HG03521 (cell line): ENCODE data around the gene FAM83C.

Experiments used
- ATAC-seq: cut with Tn5 transposase; IDR thresholded peaks from one replicate; pipeline ENCODE4 v1.9.1; 2021; ENCODE audit warnings: mild to moderate bottlenecking, moderate library complexity; ENCODE audit not compliant: unreplicated experiment

The FAM83C gene

DNA sequence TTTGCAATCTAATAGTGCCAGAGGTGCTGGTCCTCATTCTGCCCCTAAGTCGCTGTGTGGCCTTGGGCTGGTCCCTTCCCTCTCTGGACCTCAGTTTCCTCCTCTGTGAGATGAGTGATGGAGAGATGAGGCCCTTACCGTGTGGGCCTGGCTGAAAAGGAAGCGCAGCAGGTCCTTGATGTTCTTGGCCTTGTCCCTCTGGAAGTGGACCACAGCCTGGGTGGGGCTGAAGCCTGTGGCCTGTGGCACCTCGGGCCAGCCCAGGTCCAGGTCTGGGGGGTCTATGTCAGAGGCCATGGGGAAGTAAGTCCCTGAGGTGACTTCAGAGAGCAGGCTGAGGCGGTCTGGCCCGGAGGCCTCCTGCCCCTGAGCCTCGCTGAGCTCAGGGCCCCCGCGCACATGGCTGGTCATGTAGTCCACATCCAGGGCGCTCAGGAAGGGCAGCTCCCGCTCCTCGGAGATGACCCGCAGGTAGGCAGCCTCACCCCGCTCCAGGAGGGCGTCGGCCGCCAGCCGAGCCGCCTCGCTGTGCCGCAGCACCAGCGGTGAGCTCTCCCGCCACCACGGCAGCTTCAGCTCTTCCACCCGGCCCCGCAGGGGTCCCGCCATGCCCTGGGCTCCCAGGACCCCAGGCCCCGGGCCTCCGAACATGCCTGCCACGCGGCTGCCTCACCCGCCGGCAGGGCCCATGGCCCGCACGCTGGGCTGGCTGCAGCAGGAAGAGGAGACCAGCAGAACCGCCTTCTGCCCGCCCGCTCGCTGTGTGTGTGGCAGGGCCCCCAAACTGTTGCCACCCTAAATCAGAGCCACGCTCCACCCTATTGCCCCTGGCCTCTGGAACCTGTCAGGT is at the start of gene FAM83C:
Gene FAM83C (minus strand): TSS at position 772 of the 850 bp plus-strand sequence. CDS start 121 bp downstream, at position 651.
- ATAC-seq: no peak

DNA sequence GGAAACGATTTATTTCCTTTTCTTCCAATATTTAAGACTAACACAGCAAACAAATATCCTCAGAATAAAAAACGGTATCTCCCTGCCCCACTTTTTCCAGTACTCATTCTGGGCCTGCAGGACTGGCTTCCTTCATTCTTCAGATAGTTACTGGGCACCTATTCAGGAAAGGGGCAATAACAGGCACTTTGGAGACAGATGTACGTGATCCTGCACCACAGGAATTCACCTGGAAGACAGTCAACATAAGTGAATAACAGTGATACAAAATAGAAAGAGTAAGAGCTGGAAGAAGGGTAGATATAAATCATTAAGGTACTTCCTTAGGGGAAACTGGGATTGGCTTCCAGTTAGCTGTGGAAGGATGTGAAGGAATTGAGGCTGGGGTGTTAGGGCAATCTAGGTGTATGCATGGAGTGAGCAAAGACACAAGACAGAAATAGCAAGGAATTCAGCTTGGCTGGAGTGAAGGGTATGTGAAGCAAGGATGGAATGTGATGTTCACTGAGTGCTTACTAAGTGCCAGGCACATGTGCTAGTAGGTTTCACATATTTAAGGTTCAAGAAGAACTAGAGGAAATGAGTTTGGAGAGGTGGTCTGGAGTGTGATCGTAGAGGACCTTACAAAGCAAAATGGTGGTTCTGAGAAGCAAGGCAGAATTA is 49.3 kb upstream of the FAM83C start:
- no peak for ATAC-seq

DNA sequence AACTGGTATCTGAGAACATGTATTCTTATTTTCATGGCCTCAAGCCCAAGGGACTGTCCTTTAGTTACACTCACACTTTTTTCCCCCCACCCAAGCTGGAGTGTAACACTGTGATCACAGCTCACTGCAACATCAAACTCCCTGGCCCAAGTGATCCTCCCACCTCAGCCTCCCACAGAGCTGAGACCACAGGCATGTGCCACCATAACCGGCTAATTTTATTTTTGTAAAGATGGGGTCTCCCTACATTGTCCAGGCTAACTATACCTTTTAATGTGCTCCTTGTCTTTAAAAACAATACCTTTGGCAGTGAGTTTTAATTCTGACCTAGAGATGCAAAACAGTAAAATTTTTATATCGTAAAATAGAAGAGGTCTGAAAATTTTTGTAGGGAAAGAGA is 48.2 kb upstream of the FAM83C start:
- no peak for ATAC-seq

DNA sequence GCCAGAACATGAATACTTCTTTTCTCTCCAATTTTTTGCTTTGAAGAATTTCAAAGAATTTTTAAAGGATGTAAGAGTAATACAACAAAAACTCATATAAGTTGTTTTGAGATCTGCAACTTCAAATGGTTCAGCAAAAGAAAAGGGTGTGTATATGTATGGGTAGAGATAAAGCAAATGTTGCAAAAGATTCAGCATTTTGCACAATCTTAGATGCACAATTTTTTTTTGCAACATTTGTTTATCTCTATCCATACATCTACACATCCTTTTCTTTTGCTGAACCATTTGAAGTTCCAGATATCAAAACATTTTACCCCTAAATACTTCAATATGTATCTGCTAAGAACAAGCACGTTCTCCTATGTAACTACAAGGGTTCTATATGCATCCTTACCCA is 47.4 kb upstream of the FAM83C start:
- no peak for ATAC-seq

DNA sequence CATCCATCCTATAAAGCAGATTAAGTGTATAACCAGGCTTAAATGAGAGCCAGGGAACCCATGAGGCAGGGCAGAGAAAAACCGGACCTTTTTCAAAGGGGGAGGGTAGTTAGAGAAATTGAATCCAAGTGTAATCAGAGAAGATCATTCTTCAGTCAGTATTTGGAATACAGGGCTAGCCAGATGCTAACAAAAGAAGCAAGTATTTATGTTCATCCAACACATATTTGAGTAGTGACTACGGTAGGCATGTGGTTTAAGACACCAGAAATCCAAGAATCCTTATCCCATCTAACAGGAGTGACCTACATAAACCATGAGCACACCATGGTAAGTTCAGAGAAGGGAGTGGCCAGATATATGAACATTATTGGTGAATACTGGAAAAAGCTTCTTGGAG is 46.8 kb upstream of the FAM83C start:
- ATAC-seq: no peak

DNA sequence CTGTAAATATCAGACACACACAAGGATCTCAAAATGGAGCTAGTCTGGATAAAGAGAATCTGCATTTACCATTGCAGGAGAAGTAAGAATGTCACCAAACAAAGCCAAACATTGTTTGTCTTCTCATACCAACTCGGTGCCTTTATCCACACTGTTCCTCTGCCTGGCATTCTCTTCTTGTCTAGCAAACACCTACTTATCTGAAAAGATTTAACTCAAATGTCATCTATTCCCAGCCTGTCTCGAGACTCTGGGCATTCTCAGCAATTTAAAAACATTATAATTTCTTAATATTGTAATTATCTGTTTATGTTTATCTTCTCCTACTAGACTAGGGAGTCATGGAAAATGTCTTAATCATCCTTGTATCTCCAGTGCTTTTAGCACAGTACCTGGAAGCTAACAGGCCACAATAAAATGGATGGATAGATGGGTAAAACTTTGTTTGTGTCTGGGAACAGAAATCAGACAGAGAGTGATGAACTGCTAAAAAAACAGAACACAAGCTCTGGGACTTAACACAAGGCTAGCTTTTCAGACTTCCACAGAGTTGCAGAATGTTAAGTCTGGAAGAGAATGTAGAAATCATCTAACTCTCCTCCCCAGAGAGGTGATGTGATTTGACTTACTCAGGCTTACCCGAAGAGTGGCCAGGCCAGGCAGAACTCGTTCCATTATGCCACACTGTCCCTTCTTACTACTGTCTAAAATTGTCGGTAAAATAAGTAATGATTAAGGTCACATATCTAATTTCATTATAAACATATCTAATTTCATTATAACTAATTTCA is 42.3 kb upstream of the FAM83C start:
- ATAC-seq: no peak

DNA sequence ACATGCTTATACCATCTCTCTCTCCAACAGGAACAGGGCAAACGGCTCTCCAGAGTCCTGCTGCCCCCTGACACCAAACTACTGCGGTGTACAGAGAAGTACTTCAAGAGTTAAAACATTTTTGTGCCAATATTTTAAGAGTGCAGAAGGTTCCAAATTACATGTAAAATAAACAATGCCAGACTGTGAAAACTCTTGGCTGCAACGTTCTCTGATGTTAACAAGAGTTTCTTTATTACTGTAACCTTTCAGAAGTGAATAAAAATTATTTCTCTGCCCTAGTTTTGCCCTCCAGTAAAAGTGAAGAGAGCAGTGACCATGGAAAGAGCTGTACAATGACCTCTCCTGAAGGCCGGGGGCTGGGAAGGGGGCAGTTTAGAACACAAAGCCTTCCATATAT is 41.4 kb upstream of the FAM83C start:
- no peak for ATAC-seq

DNA sequence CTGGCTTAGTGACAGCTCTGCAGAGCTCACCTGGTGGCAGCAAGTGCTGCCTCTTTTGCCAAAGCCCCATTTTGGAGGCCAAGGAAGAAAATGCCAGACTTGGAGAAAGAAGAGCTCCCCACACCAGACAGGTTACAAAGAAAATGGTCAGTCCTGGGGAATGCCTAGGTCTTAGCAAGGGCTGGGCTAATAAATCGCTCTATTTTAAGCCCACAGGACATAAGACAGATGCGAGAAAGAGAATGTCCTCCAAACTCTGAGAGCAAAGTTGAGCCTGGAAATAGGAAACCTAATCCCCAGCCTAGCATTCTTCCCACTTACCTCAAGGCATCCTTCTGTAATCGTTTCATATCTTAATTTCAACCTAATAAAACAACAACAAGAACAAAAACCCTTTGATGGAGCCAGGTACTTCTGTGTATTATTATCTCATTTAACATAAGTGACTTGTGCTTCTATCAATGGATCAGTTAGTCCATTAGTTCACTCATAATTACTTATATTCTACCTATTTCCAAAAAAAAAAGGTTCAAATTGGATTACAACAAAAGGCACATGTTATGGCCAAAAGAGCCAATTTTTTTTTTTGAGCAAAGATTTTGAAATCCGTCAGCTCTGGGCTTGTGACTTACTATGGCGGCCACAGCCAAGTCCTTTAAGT is 40.4 kb upstream of the FAM83C start:
- ATAC-seq: no peak

DNA sequence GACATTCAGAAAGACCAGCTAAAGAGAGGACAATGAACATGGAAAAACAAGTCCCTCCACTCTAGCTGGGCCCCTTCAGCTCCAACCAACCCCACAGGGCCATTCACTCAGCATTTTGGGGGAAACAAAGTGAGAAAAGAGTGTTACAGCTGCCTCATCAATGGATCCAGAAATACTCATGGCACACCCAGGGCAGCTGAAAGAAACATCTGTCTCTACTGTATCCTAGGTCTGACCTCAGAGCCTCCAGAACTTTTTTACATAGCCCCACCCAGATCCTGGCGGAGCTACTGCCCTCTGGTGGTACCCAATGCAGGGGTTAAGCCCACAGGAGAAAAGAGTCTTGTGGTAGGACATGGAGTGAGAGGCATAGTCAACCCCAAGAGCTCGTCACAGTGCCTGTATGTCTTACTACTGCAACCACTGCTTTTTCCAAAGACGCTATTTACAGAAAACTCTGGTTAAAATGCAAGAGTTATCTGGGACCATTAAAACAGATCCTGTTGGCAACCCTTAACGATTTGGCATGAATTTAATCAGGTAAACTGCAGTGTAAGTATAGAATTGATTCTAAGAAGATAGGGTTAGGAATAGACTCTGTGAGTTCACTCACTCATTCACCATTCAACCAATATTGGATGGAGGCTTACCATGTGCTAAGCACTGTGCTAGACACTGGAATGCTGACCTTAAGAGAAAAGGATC is 37.4 kb upstream of the FAM83C start:
- ATAC-seq: no peak

DNA sequence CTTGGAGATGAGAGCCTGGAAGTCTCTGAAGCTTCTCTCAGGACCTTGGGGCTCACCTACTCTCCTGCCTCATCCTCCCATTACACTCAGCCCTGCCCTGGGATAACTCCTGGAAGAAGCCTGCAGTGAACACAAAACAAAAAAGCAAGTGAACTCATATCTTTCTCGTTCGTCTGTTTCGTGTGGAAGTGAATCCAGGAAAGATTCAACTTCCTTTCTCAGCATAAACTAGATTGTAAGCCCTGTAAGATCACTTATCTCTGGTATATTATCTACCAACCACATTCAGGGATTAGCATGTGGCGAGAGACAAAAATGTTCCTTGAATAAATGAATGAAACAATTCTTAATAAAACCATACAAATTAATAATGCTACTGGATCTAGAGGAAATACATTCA is 36.5 kb upstream of the FAM83C start:
- no peak for ATAC-seq

DNA sequence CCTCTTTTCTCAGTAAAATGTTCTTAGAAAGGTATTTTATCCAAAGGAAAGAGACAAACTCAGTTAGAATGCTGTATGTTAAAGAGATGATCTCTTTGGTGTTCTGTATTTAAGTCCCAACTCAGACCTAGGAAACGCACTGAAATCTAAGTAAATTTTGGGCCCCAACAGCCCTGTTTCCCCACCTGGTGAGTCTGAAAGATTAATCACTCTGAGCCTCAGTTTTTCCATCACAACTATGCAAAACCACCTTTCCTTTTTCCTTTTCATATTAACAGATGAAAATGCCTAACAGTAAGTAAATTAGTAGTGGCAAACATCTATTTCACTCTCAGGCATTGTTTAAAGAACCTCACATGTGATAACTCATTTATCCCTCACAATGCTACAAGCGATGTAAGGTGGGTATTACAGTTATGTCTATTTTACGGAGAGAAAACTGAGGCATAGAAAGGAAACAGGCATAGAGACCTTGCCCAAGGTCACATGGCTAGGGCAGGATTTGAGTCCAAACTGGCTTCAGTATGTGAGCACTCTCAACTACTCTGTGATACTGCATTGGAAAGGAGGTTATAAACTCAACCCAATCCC is 36.0 kb upstream of the FAM83C start:
- no peak for ATAC-seq

DNA sequence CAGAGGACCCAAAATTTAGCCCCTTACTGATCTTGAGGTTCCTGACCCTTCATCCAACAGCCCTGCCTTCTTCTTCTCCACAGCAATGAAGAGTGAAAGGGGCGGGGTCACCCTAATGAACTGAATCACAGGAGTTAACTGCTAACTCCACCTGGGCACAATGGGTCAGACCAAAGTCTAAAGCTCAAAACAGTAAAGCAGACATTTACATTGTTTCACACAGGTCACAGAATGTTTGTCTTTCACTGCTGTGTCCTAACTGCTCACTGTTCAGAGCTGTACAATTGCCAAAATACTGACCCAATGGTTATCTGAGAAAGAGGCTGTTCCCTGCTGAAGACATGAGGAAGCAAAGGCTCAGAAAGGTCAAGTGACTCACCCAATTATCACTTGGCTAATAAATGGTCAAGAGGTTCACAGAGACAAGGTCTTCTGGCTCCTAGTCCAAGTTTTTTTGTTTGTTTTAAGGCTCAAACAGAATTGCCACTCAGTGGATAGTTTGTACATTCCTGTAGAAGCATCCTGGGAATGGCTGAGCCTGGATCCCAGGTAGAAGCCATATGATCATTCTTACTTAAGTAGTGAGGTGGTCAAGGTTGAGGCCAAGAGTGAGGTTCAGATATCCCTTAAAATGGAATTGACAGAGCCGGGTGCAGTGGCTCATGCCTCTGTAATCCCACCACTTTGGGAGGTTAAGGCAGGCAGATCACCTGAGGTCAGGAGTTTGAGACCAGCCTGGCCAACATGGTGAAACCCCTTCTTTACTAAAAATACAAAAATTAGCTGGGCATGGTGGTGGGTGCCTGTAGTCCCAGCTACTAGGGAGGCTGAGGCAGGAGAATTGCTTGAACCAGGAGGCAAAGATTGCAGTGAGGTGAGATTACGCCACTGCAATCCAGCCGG is 35.1 kb upstream of the FAM83C start:
- ATAC-seq: no peak

DNA sequence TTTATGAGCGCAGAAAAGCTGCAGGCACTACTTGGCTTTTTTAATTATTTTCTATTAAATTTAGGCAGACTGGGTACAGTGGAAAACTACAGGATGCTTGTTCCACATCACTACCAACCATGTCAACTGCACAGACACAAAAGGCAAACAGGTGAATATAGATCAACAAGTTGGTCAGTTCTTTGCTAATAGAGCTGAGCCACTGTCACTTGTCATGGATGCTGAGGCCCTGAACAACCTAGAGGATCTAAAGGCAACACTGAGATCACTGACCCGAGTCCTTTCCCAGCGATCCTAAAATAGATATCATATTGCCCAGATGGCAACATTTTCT is 34.5 kb upstream of the FAM83C start:
- ATAC-seq: no peak

DNA sequence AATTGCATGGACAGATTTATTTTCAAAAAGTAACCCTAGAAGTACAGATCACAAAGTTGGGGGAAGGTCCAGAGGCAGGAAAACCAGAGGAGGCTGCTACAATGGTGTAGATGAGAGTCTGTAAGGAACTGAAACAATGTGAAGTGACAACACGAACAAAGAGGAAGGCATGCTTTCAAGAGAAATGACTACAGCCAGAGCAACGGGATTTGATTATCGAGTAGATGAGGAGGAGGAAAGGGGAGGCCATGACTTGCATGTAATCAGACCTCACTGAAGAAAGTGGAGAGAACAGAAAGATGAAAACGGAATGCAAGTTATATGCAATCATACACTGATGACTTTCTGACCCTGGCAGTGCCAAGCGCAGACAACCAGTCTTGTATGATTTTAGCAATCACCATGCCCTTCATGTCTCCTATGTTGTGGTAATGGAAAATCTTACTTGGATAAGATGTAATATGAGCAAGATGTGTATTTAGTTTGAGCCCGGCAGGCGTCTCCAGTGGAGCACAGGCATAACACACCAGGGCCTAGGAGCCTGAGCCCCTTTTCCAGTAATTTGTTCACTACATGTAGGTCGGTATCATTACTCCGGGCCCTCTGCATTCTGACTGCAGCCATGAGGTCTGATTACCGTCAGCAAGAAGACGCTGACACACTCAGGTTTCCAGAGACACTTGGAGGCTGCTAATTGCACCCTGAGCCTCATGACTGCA is 34.0 kb upstream of the FAM83C start:
- ATAC-seq: no peak

DNA sequence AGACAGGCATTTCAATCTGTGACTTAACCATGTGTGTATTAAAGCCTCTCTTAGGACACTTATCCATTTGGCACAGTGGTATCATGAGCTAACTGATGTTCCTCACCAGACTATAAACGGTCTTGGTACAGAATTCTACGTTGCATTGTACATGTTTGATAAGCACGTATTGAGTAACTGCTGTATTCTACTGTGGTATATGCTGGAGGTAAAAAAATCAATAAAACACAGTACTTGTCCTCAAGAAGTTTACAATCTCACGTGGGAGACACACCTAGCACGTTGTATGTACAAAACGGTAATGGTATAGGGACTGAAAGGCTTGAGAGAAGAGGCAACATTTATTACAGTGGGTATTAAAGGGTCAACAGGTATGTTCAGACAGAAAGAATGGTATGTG is 33.2 kb upstream of the FAM83C start:
- ATAC-seq: no peak

DNA sequence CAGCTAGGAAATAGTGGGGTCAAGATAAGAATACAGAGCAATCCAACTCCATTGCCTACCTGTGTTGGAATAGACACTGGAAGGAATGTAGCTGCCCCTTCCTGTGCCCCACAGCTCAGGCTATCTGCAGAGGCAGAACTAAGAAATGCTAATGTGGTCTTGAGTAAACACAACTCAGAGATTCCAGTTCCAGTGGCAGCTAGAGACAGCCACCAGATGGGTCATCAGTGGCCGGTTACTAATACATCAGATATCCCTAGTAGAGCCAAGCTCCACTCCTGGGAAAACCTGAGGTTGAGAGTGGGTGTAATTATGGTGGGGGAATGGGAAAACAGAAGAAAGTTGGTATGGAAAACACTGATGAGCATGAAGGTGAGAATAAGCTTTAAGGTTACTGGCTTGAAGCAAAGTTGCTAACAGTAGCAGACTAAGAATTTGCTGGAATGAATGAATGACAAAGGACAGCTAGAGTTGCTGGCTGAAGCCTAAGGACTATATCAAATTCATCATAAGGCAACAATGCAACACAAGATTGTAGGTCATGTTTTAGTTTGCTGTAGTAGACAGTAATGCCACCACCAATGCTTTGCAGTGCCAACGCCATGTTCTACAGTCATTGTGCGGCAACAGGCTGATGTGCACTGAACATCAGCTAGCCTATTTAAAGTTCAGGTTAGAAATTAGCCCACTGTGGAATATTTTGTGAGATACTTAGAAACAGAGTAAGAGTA is 28.3 kb upstream of the FAM83C start:
- no peak for ATAC-seq

DNA sequence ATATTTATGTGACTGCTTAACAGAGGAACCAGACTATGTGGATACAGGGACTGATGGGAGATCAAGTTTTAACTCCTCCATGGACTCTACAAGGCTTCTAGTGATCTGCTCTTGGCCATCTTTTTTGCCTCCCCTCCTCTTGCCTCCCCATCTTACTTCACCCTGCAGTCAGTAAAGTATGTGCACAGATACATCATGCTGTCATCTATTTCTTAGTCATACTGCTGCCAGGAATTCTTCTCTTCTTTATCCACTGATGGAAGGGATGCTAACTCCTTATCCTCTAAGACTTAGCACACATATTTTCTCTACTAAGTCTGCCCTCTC is 27.6 kb upstream of the FAM83C start:
- ATAC-seq: no peak

DNA sequence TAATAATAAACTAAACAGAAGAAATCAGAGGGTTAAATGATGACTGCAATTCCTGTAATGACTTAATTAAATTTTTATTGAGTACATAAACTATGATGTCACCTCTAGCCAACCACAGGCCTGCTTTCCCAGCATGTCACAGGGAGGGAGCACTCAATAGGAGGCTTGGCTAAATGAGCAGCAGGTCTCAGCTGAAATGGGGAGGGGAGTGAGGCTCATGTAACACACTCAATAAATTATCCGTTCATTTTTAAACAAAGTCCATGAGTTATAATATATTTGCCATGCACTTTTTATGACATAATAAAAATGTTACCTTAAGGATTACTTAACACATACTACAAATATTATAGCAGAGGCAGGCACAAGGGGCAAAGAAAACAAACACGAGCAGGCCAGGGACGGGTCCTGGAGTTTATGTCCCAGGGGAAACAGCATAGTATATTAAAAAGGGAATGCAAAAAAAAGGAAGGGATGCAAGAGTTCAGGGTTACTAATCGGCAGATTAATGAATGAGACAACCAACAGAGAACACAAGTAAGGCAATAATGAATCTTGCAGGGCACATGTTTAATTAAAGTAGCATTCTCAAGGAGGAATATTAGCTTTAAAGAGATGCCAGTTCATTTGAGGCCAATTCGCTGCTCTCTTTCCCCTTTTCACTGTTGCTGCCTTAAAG is 27.1 kb upstream of the FAM83C start:
- no peak for ATAC-seq
